IPS-18c (cell line): ENCODE measurements around the gene FLT3LG.
A peak's percentile ranks its signal among the peaks of the same experiment; 100 is the strongest.
"Not testable (repeated sequence)": the region's sequence is repeated elsewhere in the genome, so short reads cannot be mapped to it uniquely, and the experiment has no call there.

ENCODE experiments used
- H3K4me3 ChIP-seq: 2 replicates; pipeline ENCODE4 v1.7.0; 2013; ENCODE audit warnings: low read depth, mild to moderate bottlenecking, low read length, moderate library complexity; ENCODE audit not compliant: insufficient read depth
- H3K9me3 ChIP-seq: one replicate; pipeline ENCODE4 v1.6.1; 2013; ENCODE audit warnings: mild to moderate bottlenecking, low read length, moderate library complexity; ENCODE audit not compliant: control insufficient read depth, insufficient read depth

Gene FLT3LG

GRCh38 chr19:49453013-49453756, 20.8 kb upstream of the FLT3LG start, which contains the start of gene ALDH16A1:
Gene ALDH16A1 (plus strand): TSS chr19:49453225. CDS start chr19:49453332, 107 bp downstream.
- H3K9me3 ChIP-seq = no peaks in the 10 kb centered on the region
- H3K4me3 ChIP-seq = peak within 1 kb of the TSS; percentile 58

- peak overlapping the region; percentile 58 for H3K4me3 ChIP-seq
- no peaks in the 10 kb centered on the region for H3K9me3 ChIP-seq
Measured at GRCh38 chr19:49453757-49454240, 20.2 kb upstream of the FLT3LG start.

GRCh38 chr19:49455773-49456172, 18.2 kb upstream of the FLT3LG start:
- Histone ChIP-seq H3K4me3 (no peak overlapping the region), H3K9me3 (no peaks in the 10 kb centered on the region)

GRCh38 chr19:49456326-49456725, 17.7 kb upstream of the FLT3LG start:
- Histone ChIP-seq H3K4me3 (no peak overlapping the region), H3K9me3 (no peaks in the 10 kb centered on the region)

- no peak overlapping the region for H3K4me3 ChIP-seq
- no peaks in the 10 kb centered on the region for H3K9me3 ChIP-seq
Measured at GRCh38 chr19:49458567-49458903, 15.5 kb upstream of the FLT3LG start.

- H3K4me3 ChIP-seq = no peak overlapping the region
- H3K9me3 ChIP-seq = no peaks in the 10 kb centered on the region
Measured at GRCh38 chr19:49459388-49459787, 14.6 kb upstream of the FLT3LG start.

- not testable (repeated sequence) for H3K9me3 ChIP-seq, H3K4me3 ChIP-seq
Measured at GRCh38 chr19:49461130-49461529, 12.9 kb upstream of the FLT3LG start.

- H3K4me3 ChIP-seq = no peak overlapping the region
- H3K9me3 ChIP-seq = no peaks in the 10 kb centered on the region
Measured at GRCh38 chr19:49461656-49462055, 12.4 kb upstream of the FLT3LG start.

GRCh38 chr19:49462492-49462891, 11.5 kb upstream of the FLT3LG start:
- H3K9me3 ChIP-seq = no peaks in the 10 kb centered on the region
- no peak overlapping the region for H3K4me3 ChIP-seq

- H3K9me3 ChIP-seq = no peaks in the 10 kb centered on the region
- no peak overlapping the region for H3K4me3 ChIP-seq
Measured at GRCh38 chr19:49463960-49464740, 9.9 kb upstream of the FLT3LG start.

- Histone ChIP-seq H3K4me3 (no peak overlapping the region), H3K9me3 (no peaks in the 10 kb centered on the region)
Measured at GRCh38 chr19:49465371-49465770, 8.6 kb upstream of the FLT3LG start.

- Histone ChIP-seq H3K9me3 (no peaks in the 10 kb centered on the region), H3K4me3 (no peak overlapping the region)
Measured at GRCh38 chr19:49468199-49468598, 5.8 kb upstream of the FLT3LG start.

GRCh38 chr19:49468746-49469447, 5.1 kb upstream of the FLT3LG start:
- no peak overlapping the region; the same call in 1 of the 2 replicates for H3K4me3 ChIP-seq
- no peaks in the 10 kb centered on the region for H3K9me3 ChIP-seq

GRCh38 chr19:49469828-49470614, 4.0 kb upstream of the FLT3LG start:
- Histone ChIP-seq H3K9me3 (no peaks in the 10 kb centered on the region), H3K4me3 (no peak overlapping the region)

- H3K4me3 ChIP-seq = no peak overlapping the region
- no peaks in the 10 kb centered on the region for H3K9me3 ChIP-seq
Measured at GRCh38 chr19:49470615-49470978, 3.4 kb upstream of the FLT3LG start.

GRCh38 chr19:49472936-49473335, 1.1 kb upstream of the FLT3LG start:
- H3K9me3 ChIP-seq = no peaks in the 10 kb centered on the region
- no peak overlapping the region for H3K4me3 ChIP-seq

GRCh38 chr19:49473501-49473867, 531 bp upstream of the FLT3LG start:
- H3K9me3 ChIP-seq, H3K4me3 ChIP-seq: not testable (repeated sequence)
